Caco-2 (cell line): ENCODE results near the gene RNF114. TPM values are rescaled to one million over a fixed set of nuclear protein-coding genes. Genes with fewer than 3 reads are reported as not detected.
"Not testable (repeated sequence)": the region's sequence is repeated elsewhere in the genome, so short reads cannot be mapped to it uniquely, and the experiment has no call there.

ENCODE experiments used
- BruUV-seq: library from RNA; stranded (reverse); fragments of 400-500 nt; replicated peaks from 2 replicates; lab custom pipeline; 2021; lab: Mats Ljungman, UMichigan
- CTCF ChIA-PET: fragments of 300-600 bp; sonication (Branson Sonifier 250); formaldehyde crosslinking; loops from one replicate; lab custom pipeline; 2022; ENCODE audit warnings: antibody characterized with exemption; lab: Charles Lee
- POLR2A ChIA-PET: fragments of 300-600 bp; sonication (Branson Sonifier 250); formaldehyde crosslinking; loops from one replicate; lab custom pipeline; 2022; ENCODE audit warnings: antibody characterized with exemption; lab: Charles Lee
- DNase-seq, 2 experiments: peaks; one replicate each; pipeline versions ENCODE4 v3.0.0 to v3.0.0-alpha.2; 2020 to 2022
- H3K27me3 ChIP-seq: replicated peaks from 2 replicates; pipeline ENCODE4 v1.6.0; 2011; ENCODE audit warnings: low read length; ENCODE audit not compliant: control insufficient read depth, insufficient read depth
- H3K36me3 ChIP-seq: 2 replicates; pipeline ENCODE4 v1.5.1; 2011; ENCODE audit warnings: low read length; ENCODE audit not compliant: control insufficient read depth, insufficient read depth
- H3K4me1 ChIP-seq: fragments of 250-450 bp; sonication (Bioruptor Pico); 2 replicates; pipeline ENCODE4 v1.5.1; 2020; ENCODE audit warnings: mild to moderate bottlenecking
- H3K4me3 ChIP-seq: 2 replicates; pipeline ENCODE4 v1.5.1; 2011; ENCODE audit warnings: low read depth, mild to moderate bottlenecking, control low read depth, low read length
- H3K9me3 ChIP-seq: fragments of 250-450 bp; sonication (Bioruptor Pico); 2 replicates; pipeline ENCODE4 v1.5.1; 2020; ENCODE audit warnings: mild to moderate bottlenecking, moderate library complexity
- H3K27ac Mint-ChIP-seq: one replicate; pipeline ENCODE4 v1.8.0; 2022; ENCODE audit warnings: mixed read lengths; ENCODE audit not compliant: unreplicated experiment
- H3K27me3 Mint-ChIP-seq: one replicate; pipeline ENCODE4 v1.8.0; 2022; ENCODE audit warnings: mixed read lengths; ENCODE audit not compliant: insufficient read depth, unreplicated experiment
- H3K36me3 Mint-ChIP-seq: one replicate; pipeline ENCODE4 v1.8.0; 2022; ENCODE audit warnings: mild to moderate bottlenecking, mixed read lengths; ENCODE audit not compliant: insufficient read depth, unreplicated experiment
- H3K4me1 Mint-ChIP-seq: one replicate; pipeline ENCODE4 v1.8.0; 2022; ENCODE audit warnings: low read depth, mixed read lengths; ENCODE audit not compliant: unreplicated experiment
- H3K4me3 Mint-ChIP-seq: one replicate; pipeline ENCODE4 v1.8.0; 2022; ENCODE audit warnings: mild to moderate bottlenecking, moderate library complexity, mixed read lengths; ENCODE audit not compliant: unreplicated experiment
- H3K9me3 Mint-ChIP-seq: one replicate; pipeline ENCODE4 v1.8.0; 2022; ENCODE audit warnings: mixed read lengths; ENCODE audit not compliant: unreplicated experiment
- intact Hi-C: fragments of 100-400 bp; cut with micrococcal nuclease; formaldehyde crosslinking; loops from one replicate; pipeline ENCODE4 v1.10.0; 2022; ENCODE audit not compliant: unreplicated experiment
- total RNA-seq: library from RNA; stranded (reverse); gene quantifications from 2 replicates; pipeline ENCODE4 v1.2.3, GENCODE V29; 2022
- TF ChIP-seq, protein P1 (sequence below), 2 experiments: fragments of 200-600 bp in 1 of 2; IDR thresholded peaks; 1 replicate in 1 of 2; 2 replicates in 1 of 2; pipeline versions ENCODE4 v1.5.1 to v1.8.0; 2011 to 2022; ENCODE audit warnings: antibody characterized with exemption in 1 of 2, control low read depth in 1 of 2, inconsistent platforms in 1 of 2, low read depth in 1 of 2, low read length in 1 of 2, mild to moderate bottlenecking in 1 of 2, moderate library complexity in 1 of 2; ENCODE audit not compliant: insufficient read depth in 1 of 2, severe bottlenecking in 1 of 2, unreplicated experiment in 1 of 2

The RNF114 gene
- total RNA-seq, 1 experiment from 2014 or later = 154 TPM

GRCh38 chr20:49973981-49974380 lies 37.8 kb downstream of the RNF114 start:
- H3K36me3 ChIP-seq = no peaks in the 10 kb centered on the region
- intact Hi-C loops = no loop called here
- Mint-ChIP-seq H3K4me3 (no peak overlapping the region), H3K27ac (no peak overlapping the region), H3K27me3 (no peaks in the 10 kb centered on the region), H3K9me3 (no peaks in the 10 kb centered on the region), H3K4me1 (peaks cover 34% of the 10 kb centered on the region), H3K36me3 (peaks cover 15% of the 10 kb centered on the region)
- ChIA-PET CTCF (interaction anchor here (0.7 to 11.4 kb wide), 2 partner anchors 28 to 94 kb away, joined by 3 to 433 read pairs; no protein-coding TSS in a partner anchor), POLR2A (interaction anchor here (0.6 to 0.7 kb wide), 2 partner anchors 37 to 162 kb away, joined by 3 to 4 read pairs; no protein-coding TSS in a partner anchor)
- BruUV-seq = no TSS peak
- H3K27me3 ChIP-seq = no peaks in the 10 kb centered on the region
- no peak overlapping the region for H3K4me3 ChIP-seq
- H3K4me1 ChIP-seq = peaks cover 48% of the 10 kb centered on the region
- TF ChIP-seq, protein P1, sequence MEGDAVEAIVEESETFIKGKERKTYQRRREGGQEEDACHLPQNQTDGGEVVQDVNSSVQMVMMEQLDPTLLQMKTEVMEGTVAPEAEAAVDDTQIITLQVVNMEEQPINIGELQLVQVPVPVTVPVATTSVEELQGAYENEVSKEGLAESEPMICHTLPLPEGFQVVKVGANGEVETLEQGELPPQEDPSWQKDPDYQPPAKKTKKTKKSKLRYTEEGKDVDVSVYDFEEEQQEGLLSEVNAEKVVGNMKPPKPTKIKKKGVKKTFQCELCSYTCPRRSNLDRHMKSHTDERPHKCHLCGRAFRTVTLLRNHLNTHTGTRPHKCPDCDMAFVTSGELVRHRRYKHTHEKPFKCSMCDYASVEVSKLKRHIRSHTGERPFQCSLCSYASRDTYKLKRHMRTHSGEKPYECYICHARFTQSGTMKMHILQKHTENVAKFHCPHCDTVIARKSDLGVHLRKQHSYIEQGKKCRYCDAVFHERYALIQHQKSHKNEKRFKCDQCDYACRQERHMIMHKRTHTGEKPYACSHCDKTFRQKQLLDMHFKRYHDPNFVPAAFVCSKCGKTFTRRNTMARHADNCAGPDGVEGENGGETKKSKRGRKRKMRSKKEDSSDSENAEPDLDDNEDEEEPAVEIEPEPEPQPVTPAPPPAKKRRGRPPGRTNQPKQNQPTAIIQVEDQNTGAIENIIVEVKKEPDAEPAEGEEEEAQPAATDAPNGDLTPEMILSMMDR (IDR thresholded peaks at IDR 0.05; ENCODE audit: insufficient read depth in 1 of 2, low read depth in 1 of 2, low read length in 1 of 2, severe bottlenecking in 1 of 2, unreplicated experiment in 1 of 2) = no peak
- DNase-seq = no peak
- H3K9me3 ChIP-seq = no peaks in the 10 kb centered on the region

DNA sequence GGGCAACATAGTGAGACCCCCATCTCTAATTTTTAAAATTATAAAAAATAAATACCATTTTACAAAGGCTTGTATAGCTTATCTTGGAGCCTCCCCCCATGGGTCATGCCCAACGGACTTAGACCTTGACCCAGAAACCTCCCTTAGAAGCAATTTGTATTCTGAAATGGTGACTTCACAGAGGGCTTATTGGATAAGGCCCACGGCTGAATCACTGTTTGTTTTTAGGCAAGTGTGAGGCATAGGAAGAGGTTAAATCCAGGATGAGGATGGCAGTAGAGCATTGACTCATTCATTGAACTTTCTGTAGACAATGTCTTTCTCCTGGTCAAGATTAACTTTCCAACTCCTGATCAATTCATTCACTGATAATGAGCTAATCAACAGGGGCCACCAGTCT lies 40.3 kb downstream of the RNF114 start:
- H3K4me3 ChIP-seq = no peak overlapping the region
- Mint-ChIP-seq H3K27me3 (no peaks in the 10 kb centered on the region), H3K4me3 (peak overlapping the region; percentile 22), H3K9me3 (no peaks in the 10 kb centered on the region), H3K36me3 (peaks cover 7% of the 10 kb centered on the region), H3K4me1 (peaks cover 22% of the 10 kb centered on the region), H3K27ac (peak overlapping the region; percentile 82)
- CTCF ChIA-PET = interaction anchor here (0.6 to 11.4 kb wide), 3 partner anchors 36 to 116 kb away, joined by 4 to 433 read pairs (median 4); no protein-coding TSS in a partner anchor
- H3K4me1 ChIP-seq = peaks cover 41% of the 10 kb centered on the region
- intact Hi-C loops = loop anchor here (2.0 to 5.0 kb wide), 4 partner anchors 40 to 486 kb away; partner anchors contain the start of genes PEDS1 and RNF114
- H3K36me3 ChIP-seq = no peaks in the 10 kb centered on the region
- POLR2A ChIA-PET = interaction anchor here (0.6 kb wide), 1 partner anchor 11 kb away, joined by 3 read pairs; no protein-coding TSS in a partner anchor
- DNase-seq = no peak
- no peaks in the 10 kb centered on the region for H3K9me3 ChIP-seq
- BruUV-seq = no TSS peak
- no peaks in the 10 kb centered on the region for H3K27me3 ChIP-seq
- TF ChIP-seq, protein P1 (IDR thresholded peaks at IDR 0.05; ENCODE audit: insufficient read depth in 1 of 2, low read depth in 1 of 2, low read length in 1 of 2, severe bottlenecking in 1 of 2, unreplicated experiment in 1 of 2) = no peak

- CTCF ChIA-PET = interaction anchor here (0.6 to 11.4 kb wide), 8 partner anchors 7 to 246 kb away, joined by 3 to 433 read pairs (median 14); no protein-coding TSS in a partner anchor
- Mint-ChIP-seq H3K27ac (peak overlapping the region; percentile 82), H3K36me3 (peaks cover 12% of the 10 kb centered on the region), H3K4me1 (peaks cover 30% of the 10 kb centered on the region)
- H3K27me3 ChIP-seq, H3K9me3 Mint-ChIP-seq, H3K9me3 ChIP-seq, H3K4me3 Mint-ChIP-seq, H3K4me3 ChIP-seq, DNase-seq, H3K36me3 ChIP-seq, H3K27me3 Mint-ChIP-seq, BruUV-seq: not testable (repeated sequence)
- POLR2A ChIA-PET = interaction anchor here (0.6 kb wide), 1 partner anchor 33 kb away, joined by 3 read pairs; no protein-coding TSS in a partner anchor
- intact Hi-C loops = loop anchor here (2.0 to 5.0 kb wide), 4 partner anchors 41 to 485 kb away; partner anchors contain the start of genes PEDS1 and RNF114
- peaks cover 50% of the 10 kb centered on the region for H3K4me1 ChIP-seq
Observed at GRCh38 chr20:49977740-49978139, 41.5 kb downstream of the RNF114 start.
